Prostate gland (tissue), 2 donors: ENCODE measurements around the gene APPL2. TPM values are rescaled to one million over a fixed set of nuclear protein-coding genes. Genes with fewer than 3 reads are reported as not detected.

Experiments used
- DNase-seq: peaks from one replicate; pipeline ENCODE4 v3.0.0-alpha.2; 2019; ENCODE audit warnings: low spot score
- H3K27ac ChIP-seq, 2 donors: fragments of 200-600 bp; sonication (generic); 2 replicates each; pipeline ENCODE4 v1.5.1; 2017 to 2019
- H3K27me3 ChIP-seq: fragments of 200-600 bp; sonication (generic); replicated peaks from 2 replicates; pipeline ENCODE4 v1.5.1; 2019; ENCODE audit not compliant: insufficient read depth
- H3K36me3 ChIP-seq, 2 donors: fragments of 200-600 bp; sonication (generic); 1 replicate in 1 of 2; 2 replicates in 1 of 2; pipeline versions ENCODE4 v1.5.1 to v1.8.1; 2017 to 2019
- H3K4me1 ChIP-seq: fragments of 200-600 bp; sonication (generic); replicated peaks from 2 replicates; pipeline ENCODE4 v1.5.1; 2019
- H3K4me3 ChIP-seq, 2 donors: fragments of 200-600 bp; sonication (generic); 2 replicates each; pipeline ENCODE4 v1.5.1; 2017 to 2019
- H3K9me3 ChIP-seq: fragments of 200-600 bp; sonication (generic); 2 replicates; pipeline ENCODE4 v1.5.1; 2017
- POLR2A ChIP-seq: fragments of 450-650 bp; IDR thresholded peaks from one replicate; pipeline ENCODE4 v1.6.1; 2016; ENCODE audit warnings: antibody characterized with exemption, mild to moderate bottlenecking
- POLR2AphosphoS5 ChIP-seq: sonication (generic); formaldehyde crosslinking; IDR thresholded peaks from one replicate; pipeline ENCODE4 v1.6.1; 2017; ENCODE audit warnings: antibody characterized with exemption
- WGBS: methylation state at CpG from one replicate; pipeline ENCODE4 v1.1.5; 2018; 5-methylcytosine and 5-hydroxymethylcytosine counted together
- intact Hi-C: fragments of 100-400 bp; cut with DNase I; formaldehyde crosslinking; loops from one replicate; pipeline ENCODE4 v1.14.2; 2022
- total RNA-seq, 2 donors: library from RNA; depleted of rRNA; stranded (reverse); fragments of >200 nt; gene quantifications; one replicate each; pipeline ENCODE4 v1.1.0, GENCODE V29; 2016
- TF ChIP-seq, protein P1 (sequence below), 4 experiments: fragments of 200-600 bp in 2 of 4; fragments of 450-650 bp in 2 of 4; sonication (generic) in 2 of 4; IDR thresholded peaks; 1 replicate in 3 of 4; 2 replicates in 1 of 4; pipeline ENCODE4 v1.5.1; 2016 to 2019; ENCODE audit warnings: antibody characterized with exemption in 4 of 4, mild to moderate bottlenecking in 2 of 4, moderate library complexity in 2 of 4

Gene APPL2
- total RNA-seq, 2 donors from 2014 or later = 72.0 to 110 TPM

- intact Hi-C loops = no loop called here
- Histone ChIP-seq H3K9me3 (no peaks in the 10 kb centered on the region), H3K36me3 (no peaks in the 10 kb centered on the region), H3K4me3 (no peak overlapping the region), H3K27me3 (no peaks in the 10 kb centered on the region), H3K27ac (no peak overlapping the region), H3K4me1 (no peaks in the 10 kb centered on the region)
- no peak for DNase-seq
- 91% methylated on average over 4 of the region's 4 CpGs for WGBS
- TF ChIP-seq POLR2A (no peak), POLR2AphosphoS5 (no peak)
- TF ChIP-seq, protein P1, sequence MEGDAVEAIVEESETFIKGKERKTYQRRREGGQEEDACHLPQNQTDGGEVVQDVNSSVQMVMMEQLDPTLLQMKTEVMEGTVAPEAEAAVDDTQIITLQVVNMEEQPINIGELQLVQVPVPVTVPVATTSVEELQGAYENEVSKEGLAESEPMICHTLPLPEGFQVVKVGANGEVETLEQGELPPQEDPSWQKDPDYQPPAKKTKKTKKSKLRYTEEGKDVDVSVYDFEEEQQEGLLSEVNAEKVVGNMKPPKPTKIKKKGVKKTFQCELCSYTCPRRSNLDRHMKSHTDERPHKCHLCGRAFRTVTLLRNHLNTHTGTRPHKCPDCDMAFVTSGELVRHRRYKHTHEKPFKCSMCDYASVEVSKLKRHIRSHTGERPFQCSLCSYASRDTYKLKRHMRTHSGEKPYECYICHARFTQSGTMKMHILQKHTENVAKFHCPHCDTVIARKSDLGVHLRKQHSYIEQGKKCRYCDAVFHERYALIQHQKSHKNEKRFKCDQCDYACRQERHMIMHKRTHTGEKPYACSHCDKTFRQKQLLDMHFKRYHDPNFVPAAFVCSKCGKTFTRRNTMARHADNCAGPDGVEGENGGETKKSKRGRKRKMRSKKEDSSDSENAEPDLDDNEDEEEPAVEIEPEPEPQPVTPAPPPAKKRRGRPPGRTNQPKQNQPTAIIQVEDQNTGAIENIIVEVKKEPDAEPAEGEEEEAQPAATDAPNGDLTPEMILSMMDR (IDR thresholded peaks at IDR 0.05) = no peak
Observed at GRCh38 chr12:105245291-105245690, 9.3 kb upstream of the APPL2 start.

DNA sequence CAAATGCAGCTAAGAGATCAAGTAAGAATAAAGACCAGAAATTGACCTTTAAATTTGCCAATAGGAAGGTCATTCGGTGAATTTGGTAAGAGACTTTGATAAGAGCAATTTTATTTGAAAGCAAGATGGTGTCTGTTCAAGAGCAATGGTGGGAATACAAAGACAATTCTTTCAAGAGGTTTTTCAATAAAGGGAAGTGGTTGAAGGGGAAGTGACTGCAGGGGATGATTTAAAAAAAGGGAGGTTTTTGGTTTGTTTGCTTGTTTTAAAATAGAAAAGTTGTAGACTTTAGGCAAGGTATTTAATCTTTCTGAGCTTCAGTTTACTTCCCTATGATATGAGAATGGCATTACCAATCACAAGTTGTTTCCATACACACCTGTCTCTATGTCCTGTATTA lies 4.3 kb upstream of the APPL2 start:
- Histone ChIP-seq H3K4me1 (no peaks in the 10 kb centered on the region), H3K36me3 (no peaks in the 10 kb centered on the region), H3K4me3 (no peak overlapping the region), H3K27ac (no peak overlapping the region), H3K9me3 (no peaks in the 10 kb centered on the region), H3K27me3 (no peaks in the 10 kb centered on the region)
- WGBS = 85% methylated on average over 1 of the region's 1 CpG
- TF ChIP-seq POLR2AphosphoS5 (no peak), POLR2A (no peak)
- TF ChIP-seq, protein P1 (IDR thresholded peaks at IDR 0.05) = no peak
- DNase-seq = no peak
- intact Hi-C loops = no loop called here

- Histone ChIP-seq H3K27ac (no peak overlapping the region), H3K9me3 (no peaks in the 10 kb centered on the region), H3K36me3 (no peaks in the 10 kb centered on the region), H3K4me3 (no peak overlapping the region), H3K4me1 (no peaks in the 10 kb centered on the region), H3K27me3 (no peaks in the 10 kb centered on the region)
- WGBS = 74% methylated on average over 5 of the region's 5 CpGs
- no peak for DNase-seq
- intact Hi-C loops = loop anchor here (5.0 kb wide), 1 partner anchor 143 kb away; no protein-coding TSS in a partner anchor
- TF ChIP-seq POLR2A = no peak
- no peak for TF ChIP-seq POLR2AphosphoS5
- TF ChIP-seq, protein P1 (IDR thresholded peaks at IDR 0.05) = no peak
Observed at GRCh38 chr12:105239304-105239703, 3.3 kb upstream of the APPL2 start.

DNA sequence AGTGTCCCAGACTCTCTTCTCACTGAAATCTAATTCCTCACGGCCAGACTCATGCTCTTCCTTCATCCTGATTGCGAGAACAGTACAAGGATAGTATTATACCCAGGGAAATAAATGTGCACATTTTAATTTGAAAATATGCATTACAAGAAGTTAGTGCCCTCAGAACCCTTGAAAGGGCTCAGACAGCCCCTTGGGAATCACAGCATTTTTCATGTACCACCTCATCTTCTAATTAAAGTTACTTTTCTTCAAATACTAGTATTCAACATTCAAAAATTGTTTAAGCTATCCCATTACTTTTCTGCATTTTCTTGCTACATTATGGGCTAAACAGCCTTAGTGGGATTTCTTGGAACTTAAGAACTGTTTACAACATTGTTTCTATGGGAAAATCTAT lies 1.7 kb upstream of the APPL2 start:
- WGBS = 92% methylated on average over 2 of the region's 2 CpGs
- no peaks in the 10 kb centered on the region for H3K36me3 ChIP-seq
- no peak overlapping the region for H3K4me3 ChIP-seq
- no peaks in the 10 kb centered on the region for H3K4me1 ChIP-seq
- H3K9me3 ChIP-seq = no peaks in the 10 kb centered on the region
- no peak for DNase-seq
- no peaks in the 10 kb centered on the region for H3K27me3 ChIP-seq
- H3K27ac ChIP-seq = no peak overlapping the region
- no peak for TF ChIP-seq POLR2AphosphoS5
- TF ChIP-seq POLR2A = no peak
- TF ChIP-seq, protein P1 (IDR thresholded peaks at IDR 0.05) = no peak
- intact Hi-C loops = loop anchor here (5.0 kb wide), 1 partner anchor 145 kb away; no protein-coding TSS in a partner anchor

DNA sequence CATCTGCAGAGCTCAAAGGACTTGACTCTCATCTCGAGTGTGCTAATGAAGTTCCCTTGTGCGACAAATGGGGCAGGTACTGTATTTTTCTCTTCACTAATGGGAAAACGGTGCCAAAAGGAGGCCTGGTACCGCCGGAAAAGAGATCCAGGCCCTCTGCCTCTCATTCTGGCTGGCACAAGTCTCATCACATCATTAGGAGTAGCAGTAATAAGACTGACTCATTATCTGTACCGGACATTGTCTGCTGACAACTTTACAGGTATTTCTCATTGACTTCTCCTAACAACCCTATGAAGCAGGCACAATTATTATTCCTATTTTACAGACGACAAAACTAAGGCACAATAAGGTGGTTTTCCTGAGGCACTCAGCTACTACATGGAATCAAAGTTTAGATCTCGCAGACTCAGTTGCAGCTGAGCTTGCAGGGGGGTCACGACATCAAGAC lies 668 bp downstream of the APPL2 start:
- no peaks in the 10 kb centered on the region for H3K4me1 ChIP-seq
- no peaks in the 10 kb centered on the region for H3K9me3 ChIP-seq
- intact Hi-C loops = loop anchor here (5.0 kb wide), 1 partner anchor 147 kb away; no protein-coding TSS in a partner anchor
- no peak for TF ChIP-seq POLR2A
- TF ChIP-seq POLR2AphosphoS5 = no peak
- TF ChIP-seq, protein P1 (IDR thresholded peaks at IDR 0.05) = no peak
- peak overlapping the region; percentile 94 to 96 for H3K27ac ChIP-seq
- DNase-seq = no peak
- WGBS = 0% methylated on average over 9 of the region's 9 CpGs
- H3K27me3 ChIP-seq = no peaks in the 10 kb centered on the region
- H3K4me3 ChIP-seq = peak overlapping the region; percentile 93
- H3K36me3 ChIP-seq = no peaks in the 10 kb centered on the region
